Activated CD8-positive, alpha-beta T cell treated with anti-CD3 and anti-CD28 coated beads, Interleukin-2, amount 10 ng/mL, durations not matched to agents 7 days and 5 days (primary cell): ENCODE data around the gene CHST8. TPM values are rescaled to one million over a fixed set of nuclear protein-coding genes. Genes with fewer than 3 reads are reported as not detected.
A peak's percentile ranks its signal among the peaks of the same experiment; 100 is the strongest.

Source experiments
- ATAC-seq: fragments of 150-1000 bp; cut with Tn5 transposase; one replicate; pipeline ENCODE4 v1.10.0; 2021; ENCODE audit warnings: moderate library complexity
- CTCF ChIA-PET: fragments of 350-600 bp; sonication (Branson Sonifier 250); formaldehyde crosslinking; loops from one replicate; lab custom pipeline; 2021; ENCODE audit warnings: antibody characterized with exemption; lab: Charles Lee
- POLR2A ChIA-PET: fragments of 350-600 bp; sonication (Branson Sonifier 250); formaldehyde crosslinking; loops from one replicate; lab custom pipeline; 2021; ENCODE audit warnings: antibody characterized with exemption; lab: Charles Lee
- DNase-seq: peaks from one replicate; pipeline ENCODE4 v3.0.0-alpha.2; 2020
- H3K27ac Mint-ChIP-seq: one replicate; pipeline ENCODE4 v1.8.0; 2021; ENCODE audit warnings: mild to moderate bottlenecking, mixed read lengths
- H3K27me3 Mint-ChIP-seq: one replicate; pipeline ENCODE4 v1.8.0; 2021; ENCODE audit warnings: low read depth, mixed read lengths
- H3K36me3 Mint-ChIP-seq: one replicate; pipeline ENCODE4 v1.8.0; 2021; ENCODE audit warnings: low read depth, mixed read lengths
- H3K4me1 Mint-ChIP-seq: one replicate; pipeline ENCODE4 v1.8.0; 2021; ENCODE audit warnings: low read depth, mixed read lengths
- H3K4me3 Mint-ChIP-seq: one replicate; pipeline ENCODE4 v1.8.0; 2021; ENCODE audit warnings: mild to moderate bottlenecking, mixed read lengths
- H3K9me3 Mint-ChIP-seq: one replicate; pipeline ENCODE4 v1.8.0; 2022; ENCODE audit warnings: mixed read lengths; ENCODE audit not compliant: insufficient read depth
- total RNA-seq, 2 experiments: library from RNA; stranded (reverse); gene quantifications; one replicate each; pipeline ENCODE4 v1.2.3, GENCODE V29; 2021

Gene CHST8
- total RNA-seq, 2 experiments from 2014 or later: not detected

GRCh38 chr19:33789344-33789743 is 167.6 kb downstream of the CHST8 start:
- DNase-seq: no peak
- POLR2A ChIA-PET: no interaction called here

GRCh38 chr19:33794683-33795369 is 173.1 kb downstream of the CHST8 start:
- peaks cover 31% of the 10 kb centered on the region for H3K27me3 Mint-ChIP-seq
- POLR2A ChIA-PET: no interaction called here
- CTCF ChIA-PET: interaction anchor here (0.8 to 1.6 kb wide), 5 partner anchors 9 to 301 kb away, joined by 3 to 11 read pairs (median 5); no protein-coding TSS in a partner anchor
- peak overlapping the region; percentile 46 for H3K4me3 Mint-ChIP-seq
- DNase-seq: no peak
- no peaks in the 10 kb centered on the region for H3K9me3 Mint-ChIP-seq
- no peaks in the 10 kb centered on the region for H3K36me3 Mint-ChIP-seq
- no peak overlapping the region for H3K27ac Mint-ChIP-seq
- ATAC-seq: no peak
- peaks cover 2% of the 10 kb centered on the region for H3K4me1 Mint-ChIP-seq

More at GRCh38 chr19:33789344-33789743, 167.6 kb downstream of the CHST8 start:
- no peak for ATAC-seq
- Mint-ChIP-seq H3K4me3 (no peak overlapping the region), H3K36me3 (no peaks in the 10 kb centered on the region), H3K27me3 (peaks cover 17% of the 10 kb centered on the region), H3K9me3 (no peaks in the 10 kb centered on the region), H3K27ac (no peak overlapping the region), H3K4me1 (peaks cover 13% of the 10 kb centered on the region)
- CTCF ChIA-PET: no interaction called here

GRCh38 chr19:33795370-33796163 is 173.8 kb downstream of the CHST8 start:
- peak; percentile 63 for ATAC-seq
- H3K4me1 Mint-ChIP-seq: peaks cover 2% of the 10 kb centered on the region
- ChIA-PET CTCF (interaction anchor here (0.9 to 2.7 kb wide), 4 partner anchors 9 to 24 kb away, joined by 3 to 11 read pairs (median 8); no protein-coding TSS in a partner anchor), POLR2A (no interaction called here)
- H3K36me3 Mint-ChIP-seq: no peaks in the 10 kb centered on the region
- no peaks in the 10 kb centered on the region for H3K9me3 Mint-ChIP-seq
- DNase-seq: peak; percentile 32
- no peak overlapping the region for H3K27ac Mint-ChIP-seq
- H3K4me3 Mint-ChIP-seq: peak overlapping the region; percentile 49
- peaks cover 33% of the 10 kb centered on the region for H3K27me3 Mint-ChIP-seq

- Mint-ChIP-seq H3K4me1 (peaks cover 2% of the 10 kb centered on the region), H3K4me3 (peak within 1 kb of the TSS; percentile 63), H3K27me3 (peaks cover 33% of the 10 kb centered on the region), H3K27ac (no peak within 1 kb of the TSS), H3K9me3 (no peaks in the 10 kb centered on the region), H3K36me3 (no peaks in the 10 kb centered on the region)
- ATAC-seq (peak; percentile 32), DNase-seq (no peak)
- ChIA-PET POLR2A (no interaction called here), CTCF (interaction anchor here (1.1 to 2.7 kb wide), 3 partner anchors 19 to 202 kb away, joined by 3 to 9 read pairs (median 4); no protein-coding TSS in a partner anchor)
Observed at GRCh38 chr19:33796164-33796875, 174.6 kb downstream of the CHST8 start, which contains the start of gene KCTD15. Gene KCTD15, plus strand, starts transcription at chr19:33796870. Its CDS starts 3,585 bp downstream, at chr19:33800455.

- Mint-ChIP-seq H3K9me3 (no peaks in the 10 kb centered on the region), H3K4me1 (peaks cover 2% of the 10 kb centered on the region), H3K4me3 (peak overlapping the region; percentile 34), H3K27me3 (peaks cover 23% of the 10 kb centered on the region), H3K36me3 (no peaks in the 10 kb centered on the region), H3K27ac (no peak overlapping the region)
- POLR2A ChIA-PET: no interaction called here
- DNase-seq (no peak), ATAC-seq (no peak)
- CTCF ChIA-PET: interaction anchor here (1.1 to 2.7 kb wide), 3 partner anchors 20 to 298 kb away, joined by 4 to 9 read pairs (median 4); no protein-coding TSS in a partner anchor
Observed at GRCh38 chr19:33797802-33798671, 176.3 kb downstream of the CHST8 start.

- no peak for ATAC-seq
- no peak for DNase-seq
- Mint-ChIP-seq H3K4me1 (peaks cover 2% of the 10 kb centered on the region), H3K27ac (no peak overlapping the region), H3K36me3 (no peaks in the 10 kb centered on the region), H3K4me3 (no peak overlapping the region), H3K9me3 (no peaks in the 10 kb centered on the region), H3K27me3 (peaks cover 20% of the 10 kb centered on the region)
- CTCF ChIA-PET: interaction anchor here (1.1 to 2.7 kb wide), 2 partner anchors 21 to 298 kb away, joined by 4 to 9 read pairs; no protein-coding TSS in a partner anchor
- POLR2A ChIA-PET: no interaction called here
Observed at GRCh38 chr19:33798681-33799111, 176.9 kb downstream of the CHST8 start.

GRCh38 chr19:33799476-33799875 is 177.7 kb downstream of the CHST8 start:
- peaks cover 18% of the 10 kb centered on the region for H3K27me3 Mint-ChIP-seq
- H3K27ac Mint-ChIP-seq: no peak overlapping the region
- no peaks in the 10 kb centered on the region for H3K36me3 Mint-ChIP-seq
- ChIA-PET CTCF (no interaction called here), POLR2A (no interaction called here)
- no peaks in the 10 kb centered on the region for H3K9me3 Mint-ChIP-seq
- peaks cover 2% of the 10 kb centered on the region for H3K4me1 Mint-ChIP-seq
- ATAC-seq (no peak), DNase-seq (no peak)
- H3K4me3 Mint-ChIP-seq: no peak overlapping the region

- ChIA-PET POLR2A (no interaction called here), CTCF (no interaction called here)
- Mint-ChIP-seq H3K36me3 (no peaks in the 10 kb centered on the region), H3K27ac (no peak overlapping the region), H3K27me3 (peaks cover 18% of the 10 kb centered on the region), H3K4me3 (no peak overlapping the region), H3K4me1 (peaks cover 2% of the 10 kb centered on the region), H3K9me3 (no peaks in the 10 kb centered on the region)
- no peak for ATAC-seq
- DNase-seq: no peak
Observed at GRCh38 chr19:33800012-33800680, 178.4 kb downstream of the CHST8 start.

- no peaks in the 10 kb centered on the region for H3K9me3 Mint-ChIP-seq
- peaks cover 18% of the 10 kb centered on the region for H3K27me3 Mint-ChIP-seq
- H3K4me3 Mint-ChIP-seq: no peak overlapping the region
- peaks cover 2% of the 10 kb centered on the region for H3K4me1 Mint-ChIP-seq
- ChIA-PET POLR2A (no interaction called here), CTCF (interaction anchor here (1.0 kb wide), 1 partner anchor 24 kb away, joined by 3 read pairs; no protein-coding TSS in a partner anchor)
- no peak for DNase-seq
- ATAC-seq: no peak
- no peaks in the 10 kb centered on the region for H3K36me3 Mint-ChIP-seq
- no peak overlapping the region for H3K27ac Mint-ChIP-seq
Observed at GRCh38 chr19:33801411-33801810, 179.7 kb downstream of the CHST8 start.

GRCh38 chr19:33802001-33802400 is 180.2 kb downstream of the CHST8 start:
- Mint-ChIP-seq H3K27ac (no peak overlapping the region), H3K4me3 (no peak overlapping the region), H3K4me1 (peaks cover 2% of the 10 kb centered on the region), H3K27me3 (peaks cover 18% of the 10 kb centered on the region), H3K36me3 (no peaks in the 10 kb centered on the region), H3K9me3 (no peaks in the 10 kb centered on the region)
- POLR2A ChIA-PET: no interaction called here
- CTCF ChIA-PET: no interaction called here
- ATAC-seq (no peak), DNase-seq (no peak)
